ENCODE measurements around the gene DST. TPM values are rescaled to one million over a fixed set of nuclear protein-coding genes. Genes with fewer than 3 reads are reported as not detected.

Gene DST
- polyA plus RNA-seq, 3 donors: 1.1 to 7.4 (median 3.2) TPM

- Histone ChIP-seq H3K9ac (ENCODE audit: insufficient read depth, low read length, poor library complexity, severe bottlenecking) (no peak overlapping the region), H3K4me3 (replicated peaks in 1 of 3; ENCODE audit: low read depth in 2 of 3, low read length in 3 of 3) (no peak overlapping the region), H3K4me2 (replicated peaks; ENCODE audit: extremely low read depth, low read length, poor library complexity, severe bottlenecking) (no peak overlapping the region), H2AFZ (ENCODE audit: insufficient read depth, low read depth, low read length, poor library complexity, severe bottlenecking) (no peak overlapping the region), H3K4me1 (ENCODE audit: control insufficient read depth in 1 of 2, insufficient read depth in 2 of 2, low read length in 2 of 2) (no peaks in the 10 kb centered on the region), H3K27ac (ENCODE audit: low read depth in 1 of 2, low read length in 2 of 2) (no peak overlapping the region), H4K20me1 (ENCODE audit: insufficient read depth, low read length) (no peaks in the 10 kb centered on the region), H3K9me3 (replicated peaks in 1 of 2; ENCODE audit: control insufficient read depth in 1 of 2, insufficient read depth in 1 of 2, low read length in 2 of 2) (no peaks in the 10 kb centered on the region), H3K79me2 (ENCODE audit: insufficient read depth, low read length) (no peaks in the 10 kb centered on the region), H3K36me3 (replicated peaks in 1 of 2; ENCODE audit: control insufficient read depth in 1 of 2, insufficient read depth in 2 of 2, low read length in 2 of 2) (peaks cover 28 to 36% of the 10 kb centered on the region in 2 donors), H3K27me3 (ENCODE audit: control insufficient read depth in 2 of 2, insufficient read depth in 2 of 2, low read length in 2 of 2) (no peaks in the 10 kb centered on the region)
- 40% methylated on average over 1 of the region's 2 CpGs for WGBS (ENCODE audit: insufficient coverage)
- Mint-ChIP-seq H3K4me1 (peaks cover 2% of the 10 kb centered on the region), H3K36me3 (peaks cover 33 to 38% of the 10 kb centered on the region in 2 donors), H3K9me3 (peaks cover 0 to 4% (median 0%) of the 10 kb centered on the region in 7 donors), H3K27ac (no peak overlapping the region), H3K27me3 (ENCODE audit: low read depth in 3 of 3) (no peaks in the 10 kb centered on the region), H3K4me3 (no peak overlapping the region)
- no peak for DNase-seq
- intact Hi-C loops (cut with micrococcal nuclease): no loop called here
- TF ChIP-seq, protein P1, sequence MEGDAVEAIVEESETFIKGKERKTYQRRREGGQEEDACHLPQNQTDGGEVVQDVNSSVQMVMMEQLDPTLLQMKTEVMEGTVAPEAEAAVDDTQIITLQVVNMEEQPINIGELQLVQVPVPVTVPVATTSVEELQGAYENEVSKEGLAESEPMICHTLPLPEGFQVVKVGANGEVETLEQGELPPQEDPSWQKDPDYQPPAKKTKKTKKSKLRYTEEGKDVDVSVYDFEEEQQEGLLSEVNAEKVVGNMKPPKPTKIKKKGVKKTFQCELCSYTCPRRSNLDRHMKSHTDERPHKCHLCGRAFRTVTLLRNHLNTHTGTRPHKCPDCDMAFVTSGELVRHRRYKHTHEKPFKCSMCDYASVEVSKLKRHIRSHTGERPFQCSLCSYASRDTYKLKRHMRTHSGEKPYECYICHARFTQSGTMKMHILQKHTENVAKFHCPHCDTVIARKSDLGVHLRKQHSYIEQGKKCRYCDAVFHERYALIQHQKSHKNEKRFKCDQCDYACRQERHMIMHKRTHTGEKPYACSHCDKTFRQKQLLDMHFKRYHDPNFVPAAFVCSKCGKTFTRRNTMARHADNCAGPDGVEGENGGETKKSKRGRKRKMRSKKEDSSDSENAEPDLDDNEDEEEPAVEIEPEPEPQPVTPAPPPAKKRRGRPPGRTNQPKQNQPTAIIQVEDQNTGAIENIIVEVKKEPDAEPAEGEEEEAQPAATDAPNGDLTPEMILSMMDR (IDR thresholded peaks at IDR 0.05): no peak
These were observed 154.4 kb downstream of the DST start for GRCh38 chr6:56488281-56488680.

DNA sequence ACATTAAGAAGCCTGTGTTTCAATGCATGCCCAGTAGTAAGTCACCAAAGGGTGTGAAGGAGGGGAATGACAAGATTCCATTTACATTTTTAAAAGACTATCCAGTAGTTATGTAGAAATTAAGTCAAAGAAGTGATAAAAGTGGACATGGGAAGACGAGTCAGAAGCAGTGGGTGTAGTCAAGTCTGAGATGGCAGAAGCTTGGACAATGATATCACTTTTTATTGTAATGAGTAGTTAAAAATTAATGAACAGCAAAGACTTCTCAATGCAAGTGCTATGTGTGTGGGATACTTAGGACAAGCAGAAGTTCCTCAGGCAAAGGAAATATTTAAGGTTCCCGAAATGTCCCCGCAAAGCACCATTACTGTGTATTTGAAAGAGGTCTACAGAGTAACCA is 156.0 kb downstream of the DST start:
- intact Hi-C loops (cut with micrococcal nuclease): no loop called here
- Mint-ChIP-seq H3K9me3 (peaks cover 0 to 4% (median 0%) of the 10 kb centered on the region in 7 donors), H3K4me1 (peaks cover 2% of the 10 kb centered on the region), H3K27ac (peak overlapping the region in 1 of 7 donors; percentile 31), H3K27me3 (ENCODE audit: low read depth in 3 of 3) (no peaks in the 10 kb centered on the region), H3K36me3 (peaks cover 27 to 35% of the 10 kb centered on the region in 2 donors), H3K4me3 (no peak overlapping the region)
- TF ChIP-seq, protein P1 (IDR thresholded peaks at IDR 0.05): no peak
- H3K9me3 ChIP-seq (replicated peaks in 1 of 2; ENCODE audit: control insufficient read depth in 1 of 2, insufficient read depth in 1 of 2, low read length in 2 of 2): no peaks in the 10 kb centered on the region
- no peaks in the 10 kb centered on the region for H3K79me2 ChIP-seq (ENCODE audit: insufficient read depth, low read length)
- H3K4me2 ChIP-seq (replicated peaks; ENCODE audit: extremely low read depth, low read length, poor library complexity, severe bottlenecking): no peak overlapping the region
- no peak for DNase-seq
- H2AFZ ChIP-seq (ENCODE audit: insufficient read depth, low read depth, low read length, poor library complexity, severe bottlenecking): no peak overlapping the region
- H3K27me3 ChIP-seq (ENCODE audit: control insufficient read depth in 2 of 2, insufficient read depth in 2 of 2, low read length in 2 of 2): no peaks in the 10 kb centered on the region
- no peak overlapping the region for H3K27ac ChIP-seq (ENCODE audit: low read depth in 1 of 2, low read length in 2 of 2)
- H4K20me1 ChIP-seq (ENCODE audit: insufficient read depth, low read length): no peaks in the 10 kb centered on the region
- WGBS (ENCODE audit: insufficient coverage): 100% methylated on average over 1 of the region's 3 CpGs
- no peaks in the 10 kb centered on the region for H3K4me1 ChIP-seq (ENCODE audit: control insufficient read depth in 1 of 2, insufficient read depth in 2 of 2, low read length in 2 of 2)
- no peak overlapping the region for H3K9ac ChIP-seq (ENCODE audit: insufficient read depth, low read length, poor library complexity, severe bottlenecking)
- H3K36me3 ChIP-seq (replicated peaks in 1 of 2; ENCODE audit: control insufficient read depth in 1 of 2, insufficient read depth in 2 of 2, low read length in 2 of 2): peaks cover 15 to 34% of the 10 kb centered on the region in 2 donors
- no peak overlapping the region for H3K4me3 ChIP-seq (replicated peaks in 1 of 3; ENCODE audit: low read depth in 2 of 3, low read length in 3 of 3)

Data from CD14-positive monocyte (primary cell).